ENCODE measurements around the gene NUDT16L1. TPM values are rescaled to one million over a fixed set of nuclear protein-coding genes. Genes with fewer than 3 reads are reported as not detected.

The NUDT16L1 gene
- polyA plus RNA-seq, 2 donors = 18.5 to 29.3 TPM

DNA sequence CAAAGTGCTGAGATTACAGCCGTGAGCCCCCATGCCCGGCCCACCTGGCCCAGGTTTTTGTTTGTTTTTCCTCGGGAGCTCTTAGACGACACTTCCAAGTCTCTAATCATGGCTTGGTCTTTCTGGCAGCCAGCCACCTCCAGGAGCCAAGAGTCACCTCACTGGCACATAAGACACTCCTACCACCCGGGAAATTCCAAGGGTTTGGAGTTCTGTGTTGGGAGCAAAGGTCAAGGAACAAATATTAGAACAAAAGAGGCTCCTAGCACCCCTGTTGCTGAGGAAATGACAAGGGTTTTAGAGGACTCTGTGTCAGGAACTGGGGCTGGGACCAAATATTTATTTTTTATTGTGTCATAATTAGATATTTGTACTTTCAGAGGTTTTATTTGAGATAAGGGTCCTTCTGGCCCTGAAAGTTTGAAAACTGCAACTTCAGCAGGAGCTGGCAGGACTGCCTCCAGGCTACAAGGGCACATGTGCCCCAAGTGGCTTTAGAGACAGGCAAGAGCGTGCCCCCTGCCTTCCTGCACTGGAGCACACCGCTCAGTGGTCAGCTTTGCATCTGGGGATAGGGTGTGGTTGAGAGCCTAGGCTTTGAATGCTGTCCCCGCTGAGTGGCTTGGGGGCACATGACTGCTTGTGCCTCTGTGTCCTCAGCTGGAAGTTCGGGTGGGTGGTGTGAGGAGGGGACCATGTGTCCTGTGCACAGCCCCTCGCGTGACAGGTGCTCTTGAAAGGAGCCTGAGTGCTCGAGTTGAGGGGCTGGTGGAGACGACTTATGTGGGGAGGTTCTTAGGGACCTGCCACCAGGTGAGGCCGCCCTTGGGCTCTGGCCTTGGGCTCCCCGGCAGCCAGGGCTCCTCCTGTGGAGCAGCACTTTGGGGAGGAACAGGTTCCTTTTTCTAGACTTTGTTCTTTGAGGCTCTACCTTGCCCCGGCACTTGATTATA is 39.1 kb upstream of the NUDT16L1 start:
- Histone ChIP-seq H3K9me3 (ENCODE audit: control insufficient read depth in 2 of 2, insufficient read depth in 1 of 2, low read depth in 1 of 2, low read length in 1 of 2) (no peaks in the 10 kb centered on the region), H3K36me3 (ENCODE audit: control insufficient read depth in 2 of 2, insufficient read depth in 2 of 2, low read length in 1 of 2) (peaks cover 39 to 56% of the 10 kb centered on the region in 2 donors)

DNA sequence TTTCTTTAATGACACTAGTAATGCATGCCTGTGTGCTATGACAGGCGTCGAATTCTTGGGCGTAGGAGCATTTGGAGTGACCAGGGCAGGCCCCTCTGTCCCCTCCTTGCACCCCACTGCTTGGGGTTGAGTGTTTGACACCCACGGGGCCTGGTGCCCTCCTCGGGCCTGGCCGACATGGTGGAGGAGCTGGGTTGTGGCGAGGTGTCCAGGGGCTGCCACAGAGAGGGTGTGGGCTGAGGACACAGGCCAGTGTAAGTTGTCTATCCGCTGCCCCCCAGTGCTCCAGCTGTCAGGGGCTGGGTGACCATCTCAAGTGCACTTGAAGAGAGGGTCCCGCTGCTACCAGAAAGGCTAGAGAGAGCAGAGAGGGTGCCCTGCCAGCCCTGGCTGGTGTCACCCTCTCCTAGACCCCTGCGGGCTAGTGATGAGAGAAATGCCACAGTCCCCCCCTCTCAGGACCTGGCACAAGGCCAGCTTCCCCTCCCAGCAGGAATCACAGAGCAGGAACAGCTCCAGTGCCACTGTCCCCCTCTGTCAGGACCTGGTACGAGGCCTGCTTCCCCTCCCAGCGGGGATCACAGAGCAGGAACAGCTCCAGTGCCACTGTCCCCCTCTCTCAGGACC is 38.3 kb upstream of the NUDT16L1 start:
- no peak overlapping the region for H3K4me3 ChIP-seq (ENCODE audit: low read depth in 1 of 2, low read length in 2 of 2)
- H3K9me3 ChIP-seq (ENCODE audit: control insufficient read depth in 2 of 2, insufficient read depth in 1 of 2, low read depth in 1 of 2, low read length in 1 of 2) = no peaks in the 10 kb centered on the region
- no peaks in the 10 kb centered on the region for H3K4me1 ChIP-seq (ENCODE audit: control insufficient read depth in 2 of 2, insufficient read depth in 2 of 2, low read length in 1 of 2)
- peaks cover 39 to 55% of the 10 kb centered on the region in 2 donors for H3K36me3 ChIP-seq (ENCODE audit: control insufficient read depth in 2 of 2, insufficient read depth in 2 of 2, low read length in 1 of 2)
- 88 to 93% methylated on average over 12 of the region's 12 CpGs for WGBS, 2 donors
- H3K27me3 ChIP-seq (ENCODE audit: control insufficient read depth in 1 of 2, insufficient read depth in 2 of 2, low read length in 2 of 2) = no peaks in the 10 kb centered on the region
- H3K27ac ChIP-seq (ENCODE audit: low read depth in 2 of 2, low read length in 1 of 2) = no peak overlapping the region

More for the DNA sequence above, 39.1 kb upstream of the NUDT16L1 start:
- no peak overlapping the region for H3K4me3 ChIP-seq (ENCODE audit: low read depth in 1 of 2, low read length in 2 of 2)
- no peak overlapping the region for H3K27ac ChIP-seq (ENCODE audit: low read depth in 2 of 2, low read length in 1 of 2)
- no peaks in the 10 kb centered on the region for H3K4me1 ChIP-seq (ENCODE audit: control insufficient read depth in 2 of 2, insufficient read depth in 2 of 2, low read length in 1 of 2)
- WGBS, 2 donors = 65 to 80% methylated on average over 16 of the region's 16 CpGs
- no peaks in the 10 kb centered on the region for H3K27me3 ChIP-seq (ENCODE audit: control insufficient read depth in 1 of 2, insufficient read depth in 2 of 2, low read length in 2 of 2)

DNA sequence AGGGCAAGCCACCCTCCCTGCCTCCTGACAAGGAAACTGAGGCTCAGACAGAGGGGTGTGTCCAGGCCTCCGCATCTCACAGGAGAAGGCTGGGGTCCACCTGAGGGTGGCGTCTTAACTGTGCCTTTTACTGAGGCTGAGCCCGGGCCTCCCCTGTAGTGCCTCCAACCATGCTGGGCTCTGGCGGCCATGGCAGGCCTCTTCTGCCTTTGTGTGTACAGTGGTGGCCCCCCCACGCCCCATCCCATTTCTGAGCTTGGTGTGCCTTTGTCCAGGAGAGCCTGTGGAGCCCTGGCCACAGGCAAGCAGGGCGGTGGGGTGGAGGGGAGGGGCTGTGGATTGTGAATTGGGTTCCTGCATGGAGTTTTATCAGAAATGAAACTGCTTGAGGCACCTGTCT is 37.6 kb upstream of the NUDT16L1 start:
- H3K36me3 ChIP-seq (ENCODE audit: control insufficient read depth in 2 of 2, insufficient read depth in 2 of 2, low read length in 1 of 2) = peaks cover 39 to 55% of the 10 kb centered on the region in 2 donors
- WGBS, 2 donors = 94 to 98% methylated on average over 6 of the region's 6 CpGs
- H3K4me1 ChIP-seq (ENCODE audit: control insufficient read depth in 2 of 2, insufficient read depth in 2 of 2, low read length in 1 of 2) = peaks cover 0 to 3% of the 10 kb centered on the region in 2 donors
- no peaks in the 10 kb centered on the region for H3K9me3 ChIP-seq (ENCODE audit: control insufficient read depth in 2 of 2, insufficient read depth in 1 of 2, low read depth in 1 of 2, low read length in 1 of 2)
- no peaks in the 10 kb centered on the region for H3K27me3 ChIP-seq (ENCODE audit: control insufficient read depth in 1 of 2, insufficient read depth in 2 of 2, low read length in 2 of 2)
- H3K27ac ChIP-seq (ENCODE audit: low read depth in 2 of 2, low read length in 1 of 2) = no peak overlapping the region
- no peak overlapping the region for H3K4me3 ChIP-seq (ENCODE audit: low read depth in 1 of 2, low read length in 2 of 2)

DNA sequence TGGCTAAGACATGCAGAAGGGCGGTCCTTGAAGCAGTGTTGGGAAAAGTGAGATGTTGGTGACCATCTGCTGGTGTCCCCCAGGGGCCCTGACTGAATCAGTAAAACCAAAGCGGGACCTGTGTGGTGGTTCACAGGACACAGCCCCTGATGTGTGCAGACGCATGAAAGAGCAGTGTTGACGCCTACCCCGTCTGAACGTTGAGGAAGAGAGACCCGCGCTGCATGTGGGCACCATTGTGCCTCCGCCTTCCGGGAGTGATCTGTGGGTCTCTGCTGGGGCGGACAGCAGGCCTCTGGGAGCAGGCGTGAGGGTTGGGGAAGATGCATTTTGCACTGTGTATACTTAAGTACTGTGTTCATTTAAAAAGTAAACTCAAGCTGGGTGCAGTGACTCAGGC is 37.1 kb upstream of the NUDT16L1 start:
- H3K9me3 ChIP-seq (ENCODE audit: control insufficient read depth in 2 of 2, insufficient read depth in 1 of 2, low read depth in 1 of 2, low read length in 1 of 2) = no peaks in the 10 kb centered on the region
- H3K27ac ChIP-seq (ENCODE audit: low read depth in 2 of 2, low read length in 1 of 2) = no peak overlapping the region
- H3K27me3 ChIP-seq (ENCODE audit: control insufficient read depth in 1 of 2, insufficient read depth in 2 of 2, low read length in 2 of 2) = no peaks in the 10 kb centered on the region
- 97% methylated on average over 12 of the region's 12 CpGs for WGBS, 2 donors
- no peak overlapping the region for H3K4me3 ChIP-seq (ENCODE audit: low read depth in 1 of 2, low read length in 2 of 2)
- H3K4me1 ChIP-seq (ENCODE audit: control insufficient read depth in 2 of 2, insufficient read depth in 2 of 2, low read length in 1 of 2) = peaks cover 0 to 3% of the 10 kb centered on the region in 2 donors
- H3K36me3 ChIP-seq (ENCODE audit: control insufficient read depth in 2 of 2, insufficient read depth in 2 of 2, low read length in 1 of 2) = peaks cover 37 to 52% of the 10 kb centered on the region in 2 donors

DNA sequence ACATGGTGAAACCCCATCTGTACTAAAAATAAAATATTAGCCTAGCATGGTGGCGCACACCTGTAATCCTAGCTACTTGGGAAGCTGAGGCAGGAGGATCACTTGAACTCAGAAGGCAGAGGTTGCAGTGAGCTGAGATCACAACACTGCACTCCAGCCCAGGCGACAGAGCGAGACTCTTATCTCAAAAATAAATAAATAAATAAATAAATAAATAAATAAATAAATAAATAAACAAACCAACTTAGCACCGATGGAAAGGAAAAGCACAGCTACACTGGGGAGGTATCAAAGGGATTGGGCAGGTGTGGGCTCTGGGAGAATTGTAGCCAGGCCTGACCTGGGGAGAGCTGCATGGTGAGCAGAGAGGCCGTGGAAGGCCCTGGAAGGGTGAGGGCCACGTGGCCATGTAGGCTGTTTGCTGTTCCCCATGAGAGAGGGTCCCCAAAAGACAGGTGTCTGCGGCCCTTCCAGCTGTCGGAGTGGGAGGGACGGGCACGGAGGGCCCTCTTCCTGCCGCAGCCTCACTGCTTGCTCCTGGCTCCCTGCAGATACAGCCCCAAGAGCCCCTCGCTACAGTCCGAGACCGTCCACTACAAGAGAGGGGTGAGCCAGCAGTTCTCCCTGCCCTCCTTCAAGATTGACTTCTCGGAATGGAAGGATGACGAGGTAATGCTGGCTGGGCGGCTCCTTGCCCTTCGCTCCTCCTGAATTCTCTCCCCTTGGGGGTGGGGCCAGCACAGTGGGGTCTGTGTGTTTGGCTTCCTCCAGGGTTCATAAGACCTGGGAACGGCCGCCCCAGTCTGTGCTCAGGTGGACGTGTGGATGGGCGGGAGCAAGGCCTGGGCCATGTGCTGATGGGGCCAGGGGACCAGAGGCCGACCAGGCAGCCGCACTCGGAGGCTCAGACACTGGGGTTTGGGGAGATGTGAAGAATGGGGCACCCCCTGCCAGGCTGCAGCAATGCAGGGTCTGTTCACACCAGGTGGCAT is 36.4 kb upstream of the NUDT16L1 start:
- Histone ChIP-seq H3K27ac (ENCODE audit: low read depth in 2 of 2, low read length in 1 of 2) (no peak overlapping the region), H3K36me3 (ENCODE audit: control insufficient read depth in 2 of 2, insufficient read depth in 2 of 2, low read length in 1 of 2) (peaks cover 31 to 44% of the 10 kb centered on the region in 2 donors), H3K9me3 (ENCODE audit: control insufficient read depth in 2 of 2, insufficient read depth in 1 of 2, low read depth in 1 of 2, low read length in 1 of 2) (no peaks in the 10 kb centered on the region), H3K4me3 (ENCODE audit: low read depth in 1 of 2, low read length in 2 of 2) (no peak overlapping the region), H3K27me3 (ENCODE audit: control insufficient read depth in 1 of 2, insufficient read depth in 2 of 2, low read length in 2 of 2) (no peaks in the 10 kb centered on the region), H3K4me1 (ENCODE audit: control insufficient read depth in 2 of 2, insufficient read depth in 2 of 2, low read length in 1 of 2) (peaks cover 3% of the 10 kb centered on the region in 2 donors)
- 94 to 95% methylated on average over 25 of the region's 25 CpGs for WGBS, 2 donors

DNA sequence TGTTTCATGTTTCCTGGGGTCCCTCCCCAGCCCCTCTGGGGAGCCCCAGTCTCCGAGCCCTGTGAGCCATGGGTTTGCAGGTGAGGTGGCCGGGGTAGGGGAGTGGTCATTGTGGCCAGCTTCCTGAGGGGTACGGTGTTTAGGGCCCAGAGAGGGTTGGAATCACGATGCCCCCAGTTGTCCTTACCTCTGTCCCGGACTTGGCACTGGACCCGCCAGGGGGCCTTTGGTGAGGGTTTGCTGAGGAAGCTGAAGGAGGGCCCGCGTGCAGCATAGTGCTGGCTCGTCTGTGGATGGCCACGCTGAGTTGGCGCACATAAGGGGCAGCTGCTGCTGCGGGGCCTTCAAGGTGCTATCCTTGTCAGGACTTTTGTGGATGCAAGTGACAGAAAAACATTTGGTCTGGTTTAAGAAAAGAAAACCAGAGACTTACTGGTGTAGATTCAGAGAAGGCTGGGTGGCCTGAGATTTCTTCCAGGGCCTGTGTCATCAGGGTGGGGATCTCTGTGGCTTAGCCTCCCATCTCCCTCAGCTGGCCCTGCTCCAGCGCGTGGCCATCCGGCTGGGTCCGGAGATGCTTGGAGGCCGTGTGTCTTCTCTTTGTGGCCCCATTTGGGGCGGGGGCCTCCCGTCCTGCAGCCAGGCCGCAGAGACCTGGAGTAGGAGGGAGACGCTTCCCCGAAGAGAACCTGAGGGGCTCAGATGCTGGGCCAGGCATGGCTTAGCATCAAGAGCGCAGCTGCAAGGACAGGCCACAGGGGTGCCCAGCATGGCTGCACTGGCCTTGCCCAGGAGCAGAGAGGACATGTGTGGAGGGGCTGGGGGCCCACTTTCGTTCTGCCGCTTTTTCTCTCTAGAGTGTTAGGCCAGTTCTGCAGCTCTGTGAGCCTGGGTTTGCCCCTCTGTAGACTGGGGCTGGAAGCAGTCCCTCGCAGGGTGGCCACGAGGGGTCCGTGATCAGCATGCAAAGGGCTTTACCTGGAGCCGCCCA is 33.7 kb upstream of the NUDT16L1 start:
- 91% methylated on average over 29 of the region's 29 CpGs for WGBS, 2 donors
- Histone ChIP-seq H3K27ac (ENCODE audit: low read depth in 2 of 2, low read length in 1 of 2) (no peak overlapping the region), H3K36me3 (ENCODE audit: control insufficient read depth in 2 of 2, insufficient read depth in 2 of 2, low read length in 1 of 2) (peaks cover 21 to 38% of the 10 kb centered on the region in 2 donors), H3K4me1 (ENCODE audit: control insufficient read depth in 2 of 2, insufficient read depth in 2 of 2, low read length in 1 of 2) (peaks cover 3 to 8% of the 10 kb centered on the region in 2 donors), H3K27me3 (ENCODE audit: control insufficient read depth in 1 of 2, insufficient read depth in 2 of 2, low read length in 2 of 2) (no peaks in the 10 kb centered on the region), H3K9me3 (ENCODE audit: control insufficient read depth in 2 of 2, insufficient read depth in 1 of 2, low read depth in 1 of 2, low read length in 1 of 2) (no peaks in the 10 kb centered on the region), H3K4me3 (ENCODE audit: low read depth in 1 of 2, low read length in 2 of 2) (no peak overlapping the region)

DNA sequence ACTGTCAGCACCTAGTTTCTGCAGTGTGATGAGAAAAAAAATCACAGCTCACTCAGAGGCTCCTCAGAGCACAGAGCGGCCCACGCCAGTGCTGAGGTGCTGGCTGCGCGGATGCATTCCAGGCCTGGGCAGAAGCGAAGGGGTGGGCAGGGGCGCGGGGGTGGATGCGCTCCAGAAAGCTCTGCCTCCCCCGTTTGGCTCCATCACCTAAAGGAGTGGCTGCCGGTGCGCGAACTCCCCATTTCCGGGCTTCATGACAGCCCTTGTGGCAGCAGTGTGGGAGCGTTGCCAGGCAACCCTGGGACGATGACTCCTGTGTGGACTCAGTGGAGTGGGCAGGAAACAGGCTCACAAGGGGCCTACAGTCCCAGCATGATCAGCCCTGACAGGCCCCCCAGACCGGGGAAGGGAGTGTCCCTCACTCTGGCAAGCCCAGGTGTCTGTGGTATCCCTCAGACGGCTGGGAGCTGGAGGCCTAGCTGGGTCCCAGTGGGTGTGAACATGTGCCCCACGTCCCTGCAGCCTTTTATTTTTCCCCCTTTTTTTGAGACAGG is 32.8 kb upstream of the NUDT16L1 start:
- WGBS, 2 donors = 37 to 41% methylated on average over 18 of the region's 18 CpGs
- Histone ChIP-seq H3K9me3 (ENCODE audit: control insufficient read depth in 2 of 2, insufficient read depth in 1 of 2, low read depth in 1 of 2, low read length in 1 of 2) (no peaks in the 10 kb centered on the region), H3K27ac (ENCODE audit: low read depth in 2 of 2, low read length in 1 of 2) (no peak overlapping the region), H3K27me3 (ENCODE audit: control insufficient read depth in 1 of 2, insufficient read depth in 2 of 2, low read length in 2 of 2) (no peaks in the 10 kb centered on the region), H3K4me3 (ENCODE audit: low read depth in 1 of 2, low read length in 2 of 2) (no peak overlapping the region), H3K36me3 (ENCODE audit: control insufficient read depth in 2 of 2, insufficient read depth in 2 of 2, low read length in 1 of 2) (peaks cover 15 to 33% of the 10 kb centered on the region in 2 donors), H3K4me1 (ENCODE audit: control insufficient read depth in 2 of 2, insufficient read depth in 2 of 2, low read length in 1 of 2) (peaks cover 3 to 12% of the 10 kb centered on the region in 2 donors)

DNA sequence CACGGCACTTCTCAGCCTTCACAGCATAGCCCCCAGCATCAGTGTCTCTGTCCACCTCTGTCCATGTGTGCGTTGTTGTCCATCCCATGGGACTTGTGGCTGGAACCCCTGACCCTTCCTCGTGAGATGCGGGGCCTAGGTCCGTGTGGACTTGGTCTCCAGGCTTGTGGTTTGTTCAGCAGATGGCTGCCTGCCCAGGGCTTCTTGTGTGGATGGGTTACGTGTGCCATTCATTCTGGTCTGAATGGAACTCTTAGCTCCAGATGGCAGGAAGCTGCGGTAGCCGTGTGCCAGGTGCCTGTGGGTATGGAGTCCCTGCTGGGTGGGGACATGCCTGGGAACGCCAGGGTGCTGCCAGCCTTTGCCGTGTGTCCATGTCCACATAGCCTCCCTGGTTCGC is 31.7 kb upstream of the NUDT16L1 start:
- H3K9me3 ChIP-seq (ENCODE audit: control insufficient read depth in 2 of 2, insufficient read depth in 1 of 2, low read depth in 1 of 2, low read length in 1 of 2) = no peaks in the 10 kb centered on the region
- peaks cover 3 to 12% of the 10 kb centered on the region in 2 donors for H3K4me1 ChIP-seq (ENCODE audit: control insufficient read depth in 2 of 2, insufficient read depth in 2 of 2, low read length in 1 of 2)
- no peak overlapping the region for H3K4me3 ChIP-seq (ENCODE audit: low read depth in 1 of 2, low read length in 2 of 2)
- H3K36me3 ChIP-seq (ENCODE audit: control insufficient read depth in 2 of 2, insufficient read depth in 2 of 2, low read length in 1 of 2) = peaks cover 11 to 29% of the 10 kb centered on the region in 2 donors
- WGBS, 2 donors = 51 to 58% methylated on average over 11 of the region's 11 CpGs
- H3K27me3 ChIP-seq (ENCODE audit: control insufficient read depth in 1 of 2, insufficient read depth in 2 of 2, low read length in 2 of 2) = no peaks in the 10 kb centered on the region
- no peak overlapping the region for H3K27ac ChIP-seq (ENCODE audit: low read depth in 2 of 2, low read length in 1 of 2)

Measured in esophagus (tissue), 2 donors.